Bronchial epithelial cell (primary cell): ENCODE data around the gene ASB4. TPM values are rescaled to one million over a fixed set of nuclear protein-coding genes. Genes with fewer than 3 reads are reported as not detected.

Experiments
- DNase-seq: peaks from one replicate; pipeline ENCODE4 v3.0.0-alpha.2; 2010; ENCODE audit warnings: low read depth
- FAIRE-seq: peaks from 2 replicates; lab custom pipeline; 2011; peaks lifted over from hg19 to GRCh38; lab: Jason Lieb, UNC
- H3K27me3 ChIP-seq: 2 replicates; pipeline ENCODE4 v1.5.1; 2011; ENCODE audit warnings: low read length; ENCODE audit not compliant: control insufficient read depth, insufficient read depth
- H3K36me3 ChIP-seq: 2 replicates; pipeline ENCODE4 v1.5.1; 2011; ENCODE audit warnings: low read length; ENCODE audit not compliant: control insufficient read depth, insufficient read depth
- H3K4me3 ChIP-seq: 2 replicates; pipeline ENCODE4 v1.5.1; 2011; ENCODE audit warnings: mild to moderate bottlenecking, low read depth, low read length, control low read depth
- CTCF ChIP-seq: IDR thresholded peaks from 2 replicates; pipeline ENCODE4 v1.5.1; 2011; ENCODE audit warnings: mild to moderate bottlenecking, moderate library complexity, low read length, control low read depth, inconsistent platforms; ENCODE audit not compliant: insufficient read depth, severe bottlenecking
- total RNA-seq: library from RNA; depleted of rRNA; stranded (reverse); fragments of >200 nt; gene quantifications from 2 replicates; pipeline ENCODE4 v1.2.1, GENCODE V29; 2014

Gene ASB4
- total RNA-seq, 1 donor from 2014 or later: under 0.01 TPM

DNA sequence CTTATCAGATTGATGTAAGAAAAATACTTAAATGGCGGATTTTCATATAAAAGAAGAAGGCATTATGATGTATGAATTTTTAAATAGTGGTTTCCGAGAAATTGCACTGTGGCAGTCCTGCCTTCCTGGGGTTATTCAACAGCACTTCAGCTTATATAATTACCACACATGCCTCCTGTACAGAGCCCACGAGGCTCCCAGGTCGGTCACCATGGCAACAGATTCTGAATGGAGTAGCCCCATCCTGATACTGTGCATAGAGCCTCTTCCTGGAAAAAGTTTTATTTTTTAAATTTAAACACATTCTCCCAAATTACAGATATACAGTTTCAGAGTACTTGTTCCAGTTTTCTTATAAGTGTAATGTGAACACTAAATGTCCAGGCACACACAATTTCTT is 15.9 kb upstream of the ASB4 start:
- Histone ChIP-seq H3K36me3 (no peaks in the 10 kb centered on the region), H3K4me3 (no peak overlapping the region), H3K27me3 (no peaks in the 10 kb centered on the region)
- FAIRE-seq (no peak), DNase-seq (no peak)
- no peak for TF ChIP-seq CTCF

GRCh38 chr7:95470452-95470851 is 15.3 kb upstream of the ASB4 start:
- no peak overlapping the region for H3K4me3 ChIP-seq
- no peaks in the 10 kb centered on the region for H3K27me3 ChIP-seq
- DNase-seq (peak; percentile 78), FAIRE-seq (no peak)
- TF ChIP-seq CTCF: no peak
- no peaks in the 10 kb centered on the region for H3K36me3 ChIP-seq

DNA sequence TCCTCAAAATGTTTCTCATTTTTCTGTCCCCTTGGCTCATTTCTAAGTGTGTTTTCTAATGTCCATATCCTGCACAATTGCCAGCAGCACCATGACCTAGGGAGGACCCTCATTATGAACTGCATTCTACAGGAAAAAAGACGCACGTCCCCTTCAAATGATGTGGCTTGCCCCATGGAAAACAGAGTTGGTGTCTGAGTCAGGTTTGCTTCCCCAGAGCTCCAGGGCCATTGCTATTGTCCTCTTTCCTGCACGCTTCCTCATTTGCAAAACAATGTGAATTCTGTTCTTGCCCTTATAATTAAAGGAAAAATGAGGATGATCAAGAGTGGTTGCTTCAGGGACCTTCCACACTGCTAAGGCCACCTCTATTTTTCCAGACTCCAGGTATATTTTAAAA is 14.7 kb upstream of the ASB4 start:
- Histone ChIP-seq H3K27me3 (no peaks in the 10 kb centered on the region), H3K36me3 (no peaks in the 10 kb centered on the region), H3K4me3 (no peak overlapping the region)
- TF ChIP-seq CTCF: no peak
- DNase-seq (no peak), FAIRE-seq (no peak)

- H3K36me3 ChIP-seq: no peaks in the 10 kb centered on the region
- TF ChIP-seq CTCF: no peak
- FAIRE-seq (no peak), DNase-seq (peak; percentile 33)
- H3K27me3 ChIP-seq: no peaks in the 10 kb centered on the region
- H3K4me3 ChIP-seq: no peak overlapping the region
Measured at GRCh38 chr7:95472581-95473161, 13.1 kb upstream of the ASB4 start.

DNA sequence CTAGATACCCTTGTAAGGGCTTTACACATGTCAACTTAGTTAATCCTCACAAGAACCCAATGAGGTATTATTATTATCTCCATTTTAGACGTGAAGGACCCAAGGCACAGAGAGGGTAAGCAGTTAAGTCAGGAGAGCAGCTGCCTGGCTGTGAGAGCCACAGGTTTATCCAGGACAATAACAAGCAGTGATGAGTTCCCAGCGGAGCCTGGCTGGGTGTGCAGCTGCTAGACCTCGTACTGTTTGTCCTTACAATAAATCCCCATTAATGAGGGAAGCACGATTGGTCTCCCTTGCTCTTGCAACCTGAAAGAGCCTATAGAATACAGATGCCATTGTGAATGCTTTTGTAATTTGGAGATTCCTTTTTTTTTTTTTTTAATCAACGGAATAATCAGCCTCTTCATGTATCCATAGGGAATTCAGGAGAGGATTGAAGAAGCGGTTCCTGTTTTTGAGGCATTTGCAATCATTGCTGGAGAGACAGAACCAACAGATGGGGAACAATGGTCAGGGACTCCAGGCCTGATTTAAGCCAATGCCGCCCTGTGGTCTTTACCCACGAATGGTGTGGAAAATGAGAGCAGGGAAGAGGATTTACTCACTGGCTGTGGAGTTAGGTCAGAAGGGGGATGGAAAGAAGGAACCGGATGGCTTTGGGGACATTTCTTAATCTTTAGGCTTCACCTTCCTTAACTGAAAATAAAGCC is 12.3 kb upstream of the ASB4 start:
- H3K4me3 ChIP-seq: no peak overlapping the region

More for the DNA sequence above, 12.3 kb upstream of the ASB4 start:
- H3K27me3 ChIP-seq: no peaks in the 10 kb centered on the region
- H3K36me3 ChIP-seq: no peaks in the 10 kb centered on the region
- no peak for FAIRE-seq
- DNase-seq: no peak
- no peak for TF ChIP-seq CTCF
